Loucy (cell line): ENCODE results near the gene NEU4.
"Not testable (repeated sequence)": the region's sequence is repeated elsewhere in the genome, so short reads cannot be mapped to it uniquely, and the experiment has no call there.

Experiments
- EZH2phosphoT487 ChIP-seq: fragments of 200-600 bp; IDR thresholded peaks from 2 replicates; pipeline ENCODE4 v1.6.1; 2018; ENCODE audit warnings: antibody characterized with exemption, mild to moderate bottlenecking, moderate library complexity, borderline replicate concordance
- TF ChIP-seq, protein P1 (sequence below): fragments of 200-600 bp; sonication (generic); conservative IDR thresholded peaks from 2 replicates; pipeline ENCODE4 v1.5.1; 2014; ENCODE audit warnings: mild to moderate bottlenecking, antibody characterized with exemption, low read length

DNA sequence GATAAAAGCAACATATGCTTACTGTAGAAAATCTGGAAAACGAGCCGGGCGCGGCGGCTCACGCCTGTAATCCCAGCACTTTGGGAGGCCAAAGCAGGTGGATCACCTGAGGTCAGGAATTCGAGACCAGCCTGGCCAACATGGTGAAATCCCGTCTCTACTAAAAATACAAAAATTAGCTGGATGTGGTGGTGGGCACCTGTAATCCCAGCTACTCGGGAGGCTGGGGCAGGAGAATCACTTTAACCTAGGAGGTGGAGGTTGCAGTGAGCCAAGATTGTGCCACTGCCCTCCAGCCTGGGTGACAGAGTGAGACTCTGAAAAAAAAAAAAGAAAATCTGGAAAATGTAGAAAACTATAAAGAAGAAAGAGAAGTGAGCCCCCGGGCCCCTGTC is 8.8 kb downstream of the NEU4 start:
- TF ChIP-seq, protein P1, sequence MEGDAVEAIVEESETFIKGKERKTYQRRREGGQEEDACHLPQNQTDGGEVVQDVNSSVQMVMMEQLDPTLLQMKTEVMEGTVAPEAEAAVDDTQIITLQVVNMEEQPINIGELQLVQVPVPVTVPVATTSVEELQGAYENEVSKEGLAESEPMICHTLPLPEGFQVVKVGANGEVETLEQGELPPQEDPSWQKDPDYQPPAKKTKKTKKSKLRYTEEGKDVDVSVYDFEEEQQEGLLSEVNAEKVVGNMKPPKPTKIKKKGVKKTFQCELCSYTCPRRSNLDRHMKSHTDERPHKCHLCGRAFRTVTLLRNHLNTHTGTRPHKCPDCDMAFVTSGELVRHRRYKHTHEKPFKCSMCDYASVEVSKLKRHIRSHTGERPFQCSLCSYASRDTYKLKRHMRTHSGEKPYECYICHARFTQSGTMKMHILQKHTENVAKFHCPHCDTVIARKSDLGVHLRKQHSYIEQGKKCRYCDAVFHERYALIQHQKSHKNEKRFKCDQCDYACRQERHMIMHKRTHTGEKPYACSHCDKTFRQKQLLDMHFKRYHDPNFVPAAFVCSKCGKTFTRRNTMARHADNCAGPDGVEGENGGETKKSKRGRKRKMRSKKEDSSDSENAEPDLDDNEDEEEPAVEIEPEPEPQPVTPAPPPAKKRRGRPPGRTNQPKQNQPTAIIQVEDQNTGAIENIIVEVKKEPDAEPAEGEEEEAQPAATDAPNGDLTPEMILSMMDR: not testable (repeated sequence)
- TF ChIP-seq EZH2phosphoT487: not testable (repeated sequence)
